Neutrophil (primary cell): Measurements from ENCODE around the gene ATP5F1D.

Source experiments
- H3K27ac ChIP-seq: fragments of 200-600 bp; sonication (generic); 2 replicates; pipeline ENCODE4 v1.5.1; 2016; ENCODE audit warnings: mild to moderate bottlenecking, moderate library complexity
- H3K27me3 ChIP-seq: fragments of 200-600 bp; sonication (generic); 2 replicates; pipeline ENCODE4 v1.6.0; 2016; ENCODE audit warnings: mild to moderate bottlenecking
- H3K36me3 ChIP-seq: fragments of 200-600 bp; sonication (generic); 2 replicates; pipeline ENCODE4 v1.5.1; 2017
- H3K4me1 ChIP-seq, 2 experiments: fragments of 200-600 bp in 1 of 2; sonication (generic) in 1 of 2; 1 replicate in 1 of 2; 2 replicates in 1 of 2; pipeline versions ENCODE4 v1.5.1 to v1.6.1; 2013 to 2016; ENCODE audit warnings: low read depth in 1 of 2, low read length in 1 of 2, mild to moderate bottlenecking in 1 of 2, moderate library complexity in 1 of 2; ENCODE audit not compliant: control insufficient read depth in 1 of 2, insufficient read depth in 1 of 2
- H3K4me3 ChIP-seq, 2 experiments: fragments of 200-600 bp in 1 of 2; sonication (generic) in 1 of 2; 1 replicate in 1 of 2; 2 replicates in 1 of 2; pipeline ENCODE4 v1.5.1; 2013 to 2016; ENCODE audit warnings: low read depth in 1 of 2, low read length in 1 of 2, mild to moderate bottlenecking in 1 of 2, moderate library complexity in 1 of 2
- H3K9me3 ChIP-seq: fragments of 200-600 bp; sonication (generic); 2 replicates; pipeline ENCODE4 v1.5.1; 2016
- CTCF ChIP-seq: fragments of 200-600 bp; sonication (generic); IDR thresholded peaks from 2 replicates; pipeline ENCODE4 v1.5.1; 2016; ENCODE audit warnings: antibody characterized with exemption

Gene ATP5F1D

GRCh38 chr19:1233115-1233667 lies 8.4 kb upstream of the ATP5F1D start:
- no peak overlapping the region for H3K27ac ChIP-seq
- H3K36me3 ChIP-seq, result peaks cover 2% of the 10 kb centered on the region
- no peak for TF ChIP-seq CTCF
- H3K27me3 ChIP-seq, result peaks cover 57% of the 10 kb centered on the region
- peaks cover 6 to 9% of the 10 kb centered on the region in 2 experiments for H3K4me1 ChIP-seq
- no peak overlapping the region for H3K4me3 ChIP-seq
- H3K9me3 ChIP-seq, result no peaks in the 10 kb centered on the region

GRCh38 chr19:1234051-1234954 lies 7.2 kb upstream of the ATP5F1D start:
- Histone ChIP-seq H3K27ac (no peak overlapping the region), H3K36me3 (no peaks in the 10 kb centered on the region), H3K27me3 (peaks cover 68% of the 10 kb centered on the region), H3K9me3 (no peaks in the 10 kb centered on the region), H3K4me1 (peaks cover 6 to 9% of the 10 kb centered on the region in 2 experiments), H3K4me3 (no peak overlapping the region)
- TF ChIP-seq CTCF, result no peak

GRCh38 chr19:1234955-1235380 lies 6.6 kb upstream of the ATP5F1D start:
- TF ChIP-seq CTCF, result no peak
- Histone ChIP-seq H3K27me3 (peaks cover 75% of the 10 kb centered on the region), H3K4me1 (peaks cover 6 to 11% of the 10 kb centered on the region in 2 experiments), H3K36me3 (no peaks in the 10 kb centered on the region), H3K9me3 (no peaks in the 10 kb centered on the region), H3K27ac (no peak overlapping the region), H3K4me3 (no peak overlapping the region)

- Histone ChIP-seq H3K4me1 (peaks cover 13 to 20% of the 10 kb centered on the region in 2 experiments), H3K4me3 (no peak overlapping the region)
These were observed 5.7 kb upstream of the ATP5F1D start for GRCh38 chr19:1235625-1236538.

More at GRCh38 chr19:1235625-1236538, 5.7 kb upstream of the ATP5F1D start:
- Histone ChIP-seq H3K27me3 (peaks cover 84% of the 10 kb centered on the region), H3K36me3 (no peaks in the 10 kb centered on the region), H3K9me3 (no peaks in the 10 kb centered on the region), H3K27ac (no peak overlapping the region)
- no peak for TF ChIP-seq CTCF
